Stimulated activated CD4-positive, alpha-beta T cell treated with anti-CD3 and anti-CD28 coated beads, Interleukin-12 subunit alpha, Interleukin-12 subunit beta, amount 100 ng/mL, for 48 hours (primary cell): Measurements from ENCODE around the gene ADCY2.

Source experiments
- DNase-seq, 3 donors: peaks; one replicate each; pipeline ENCODE4 v3.0.0-alpha.2; 2020; ENCODE audit warnings: low read depth in 2 of 3, low spot score in 1 of 3

Gene ADCY2

DNA sequence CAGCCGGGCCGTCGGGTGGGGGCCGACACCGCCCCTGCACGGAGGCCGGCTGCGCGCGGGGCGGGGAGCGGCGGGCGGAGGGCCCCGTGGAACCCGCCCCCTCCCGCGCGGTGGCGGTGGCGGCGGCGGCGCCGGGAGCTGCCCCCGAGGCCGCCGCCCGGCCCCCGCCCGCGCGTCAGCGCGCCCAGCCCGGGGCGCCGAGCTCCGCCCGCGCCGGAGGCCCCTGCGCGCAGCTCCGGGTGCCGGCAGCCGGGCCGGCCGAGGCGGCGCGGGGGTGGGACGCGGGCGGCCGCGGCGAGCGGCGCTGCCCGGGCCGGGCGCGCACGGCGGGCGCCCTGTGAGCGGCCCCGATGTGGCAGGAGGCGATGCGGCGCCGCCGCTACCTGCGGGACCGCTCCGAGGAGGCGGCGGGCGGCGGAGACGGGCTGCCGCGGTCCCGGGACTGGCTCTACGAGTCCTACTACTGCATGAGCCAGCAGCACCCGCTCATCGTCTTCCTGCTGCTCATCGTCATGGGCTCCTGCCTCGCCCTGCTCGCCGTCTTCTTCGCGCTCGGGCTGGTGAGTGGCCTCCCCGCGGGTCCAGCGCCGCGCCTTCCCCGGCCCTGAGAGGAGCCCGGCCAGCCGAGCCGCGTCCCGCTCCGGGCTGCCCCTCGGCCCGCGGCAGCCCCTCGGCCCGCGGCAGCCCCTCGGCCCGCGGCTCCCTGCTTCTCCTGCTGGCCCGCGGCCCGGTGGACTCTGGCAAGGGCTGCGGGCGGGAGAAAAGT is at the start of gene ADCY2:
ADCY2 (plus strand) TSS at position 192 of the 766 bp plus-strand sequence; CDS start at position 351, 159 bp downstream.
- DNase-seq: no peak

DNA sequence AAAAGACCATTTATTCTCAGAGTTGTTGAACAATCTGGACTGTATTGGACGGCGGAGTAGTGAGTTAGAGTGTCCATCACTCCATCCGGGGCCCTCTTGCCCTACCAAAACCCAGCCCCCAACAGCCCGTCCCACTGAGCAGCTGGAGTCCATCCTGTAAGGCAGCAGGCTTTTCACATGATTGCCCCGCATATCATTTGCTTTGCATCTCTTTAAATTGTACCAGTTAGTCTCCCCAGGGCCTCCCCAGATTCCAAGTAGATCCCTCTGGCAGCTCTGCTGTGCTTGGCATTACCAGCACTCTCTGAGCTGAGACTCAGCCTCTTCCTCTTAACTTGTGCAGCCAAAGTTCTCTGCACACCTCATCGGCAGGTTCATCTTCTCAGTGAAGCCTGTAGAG is 48.6 kb upstream of the ADCY2 start:
- DNase-seq: no peak

DNA sequence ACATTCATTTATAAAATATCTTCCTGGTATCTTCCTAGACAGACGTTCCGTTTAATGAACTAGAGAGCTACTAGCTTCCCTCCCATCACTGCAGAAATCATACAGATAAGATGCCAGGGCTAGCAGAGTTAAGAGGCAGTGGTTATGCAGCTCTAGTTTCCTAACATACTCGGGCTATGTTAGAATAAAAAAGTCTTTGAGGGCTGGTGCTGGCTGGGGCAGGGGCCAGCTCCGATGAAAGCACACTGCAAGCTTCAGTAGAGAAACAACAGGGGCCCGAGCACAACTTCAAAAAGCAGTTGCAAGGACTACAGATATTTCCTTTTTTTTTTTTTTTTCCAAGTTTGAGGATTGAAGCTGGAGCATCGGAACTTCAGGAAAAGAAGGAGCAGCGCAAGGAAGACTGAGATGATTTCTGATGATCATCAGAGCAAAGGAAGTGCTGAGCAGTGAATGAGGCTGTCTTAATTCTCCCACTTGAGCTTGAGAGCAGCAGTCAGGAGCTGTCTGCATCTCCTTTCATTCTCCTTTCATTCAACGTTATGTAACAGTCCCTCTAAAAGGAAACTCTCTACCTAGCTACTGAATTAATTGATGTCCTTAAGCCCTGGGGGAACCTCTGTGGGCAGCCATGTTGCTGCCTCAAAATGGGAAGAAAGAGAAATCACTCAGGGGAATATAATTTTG is 47.6 kb upstream of the ADCY2 start:
- no peak for DNase-seq

DNA sequence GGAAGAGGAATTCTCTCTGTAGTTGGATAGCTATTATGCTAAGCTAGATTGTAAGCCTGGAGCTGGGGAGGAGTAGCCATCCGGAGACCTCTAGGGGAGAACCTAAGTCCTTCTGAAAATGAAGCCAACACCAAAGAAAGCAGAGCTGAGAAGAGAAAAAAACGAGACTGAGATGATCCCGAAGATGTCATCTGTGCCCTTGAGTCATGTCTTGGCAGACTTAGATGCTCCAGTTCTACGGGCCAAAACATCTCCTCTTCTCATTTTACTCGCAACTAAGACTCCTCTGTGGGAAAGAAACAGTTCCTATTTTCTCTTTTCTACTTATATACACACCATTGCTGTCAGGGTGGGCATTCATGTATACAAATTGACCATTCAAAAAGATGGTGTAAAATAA is 34.3 kb upstream of the ADCY2 start:
- no peak for DNase-seq

DNA sequence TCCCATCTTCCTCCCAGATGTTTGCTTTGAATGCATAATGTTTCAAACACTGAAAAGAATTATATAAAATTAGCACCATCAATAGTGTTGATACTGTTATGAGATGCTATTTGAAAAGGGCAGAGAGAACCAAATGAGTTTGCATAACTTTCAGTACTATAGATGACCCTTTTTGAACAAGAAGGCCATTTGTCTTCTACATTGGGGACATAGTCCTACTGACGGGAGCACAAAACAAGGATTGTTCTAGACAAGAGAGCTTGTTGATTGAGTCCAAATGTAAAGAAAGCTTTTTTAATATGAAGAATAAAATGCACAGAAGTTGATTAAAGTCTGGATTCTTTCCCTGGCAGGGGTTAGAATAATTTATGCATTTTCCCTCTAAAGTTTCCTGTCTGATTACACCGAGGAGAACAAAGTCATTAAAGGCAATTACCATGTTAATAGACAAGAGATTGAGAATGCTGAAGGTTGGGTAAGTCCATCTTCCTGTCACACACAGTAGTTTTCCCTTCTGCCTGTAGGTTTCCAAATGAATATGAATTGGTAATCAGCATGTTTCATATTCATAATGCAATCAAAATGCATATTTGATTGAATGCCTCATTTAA is 32.8 kb upstream of the ADCY2 start:
- DNase-seq: no peak

DNA sequence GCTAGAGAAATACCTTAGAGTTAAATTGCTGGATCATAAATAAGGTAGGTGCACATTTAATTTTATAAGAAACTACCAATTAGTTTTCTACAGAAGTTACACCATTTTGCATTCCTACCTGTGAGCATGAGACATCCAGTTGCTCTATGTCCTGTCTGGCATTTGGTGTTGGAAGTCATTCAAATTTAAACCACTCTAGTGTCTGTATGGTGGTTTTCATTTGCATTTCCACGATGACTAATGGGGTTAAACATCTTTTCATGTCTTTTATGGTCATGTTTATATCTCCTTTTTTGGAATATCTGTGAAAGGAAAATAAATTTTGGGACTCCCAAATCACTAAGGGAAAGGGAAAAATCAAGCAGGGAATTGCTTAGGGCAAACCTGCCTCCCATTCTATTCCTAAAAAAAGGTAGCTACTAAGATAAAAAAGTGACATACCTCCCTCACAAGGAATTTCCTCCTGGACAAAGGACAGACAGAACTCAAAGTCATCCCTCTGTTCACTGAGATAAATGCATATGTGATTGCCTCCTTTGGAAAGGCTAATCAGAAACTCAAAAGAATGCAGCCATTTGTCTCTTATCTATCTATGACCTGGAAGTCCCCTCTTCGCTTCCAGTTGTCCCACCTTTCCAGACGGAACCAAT is 31.6 kb upstream of the ADCY2 start:
- DNase-seq: no peak

DNA sequence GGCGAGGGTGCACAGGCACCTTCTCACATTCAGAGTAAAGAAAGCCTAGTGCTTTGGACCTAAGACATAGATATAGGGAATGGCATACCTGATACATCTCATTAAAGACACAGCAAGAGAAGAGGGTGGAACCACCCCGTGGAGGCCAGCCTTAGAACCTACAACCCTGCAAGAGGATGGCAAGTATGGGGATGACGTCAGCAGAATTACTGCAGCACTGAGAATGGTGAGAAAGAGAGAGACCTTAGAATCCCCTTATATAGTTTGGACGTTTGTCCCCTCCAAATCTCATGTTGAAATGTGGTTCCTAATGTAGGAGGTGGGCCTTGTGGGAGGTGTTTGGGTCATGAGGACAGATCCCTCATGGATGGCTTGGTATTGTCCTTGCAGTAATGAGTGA is 28.2 kb upstream of the ADCY2 start:
- no peak for DNase-seq

DNA sequence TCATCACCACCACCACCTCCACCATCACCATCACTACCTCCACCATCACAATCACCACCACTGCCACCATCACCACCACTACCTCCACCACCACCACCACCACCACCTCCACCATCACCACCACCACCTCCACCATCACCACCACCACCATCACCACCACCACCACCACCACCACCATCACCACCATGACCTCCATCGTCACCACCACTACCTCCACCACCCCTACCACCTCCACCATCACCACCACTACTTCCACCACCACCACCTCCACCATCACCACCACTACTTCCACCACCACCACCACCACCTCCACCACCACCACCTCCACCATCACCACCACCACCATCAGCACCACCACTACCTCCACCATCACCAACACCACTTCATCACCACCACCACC is 23.5 kb upstream of the ADCY2 start:
- DNase-seq: no peak

DNA sequence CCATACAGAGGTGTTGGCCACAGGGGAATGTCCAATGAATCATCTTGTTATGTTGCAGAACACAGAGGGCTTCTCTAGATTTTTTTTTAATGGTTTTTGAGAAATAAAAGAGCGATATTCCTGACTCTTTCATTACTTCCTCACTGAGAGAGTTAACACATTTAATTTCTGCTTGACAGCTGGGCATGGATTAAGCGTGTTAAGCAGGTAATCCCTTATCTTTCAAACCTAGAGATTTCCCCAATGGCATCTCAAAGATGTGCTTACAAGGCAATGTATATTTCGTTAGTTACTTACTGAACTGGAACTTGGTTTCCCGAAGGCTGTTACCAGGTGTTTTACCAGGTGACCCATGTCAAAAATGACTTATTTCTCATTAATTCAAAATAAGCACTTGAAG is 21.8 kb upstream of the ADCY2 start:
- no peak for DNase-seq

DNA sequence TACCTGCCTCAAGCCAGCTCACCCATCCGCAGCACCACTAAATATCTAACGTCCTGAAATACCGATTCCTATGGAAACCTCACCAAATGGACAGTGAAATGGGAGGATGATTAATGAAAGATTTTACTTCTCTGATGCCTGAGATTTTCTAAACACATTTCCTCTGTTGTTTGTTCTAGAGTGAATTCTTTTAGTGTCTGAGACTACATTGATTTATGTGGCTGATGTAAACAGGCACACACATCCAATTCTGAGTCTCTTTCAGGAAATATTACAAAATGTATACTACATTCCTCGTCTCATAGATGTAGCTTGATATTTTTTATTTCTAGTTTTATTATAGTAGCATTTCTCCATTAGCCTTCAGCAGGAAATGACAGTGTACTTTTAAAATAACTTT is 20.5 kb upstream of the ADCY2 start:
- DNase-seq: no peak

DNA sequence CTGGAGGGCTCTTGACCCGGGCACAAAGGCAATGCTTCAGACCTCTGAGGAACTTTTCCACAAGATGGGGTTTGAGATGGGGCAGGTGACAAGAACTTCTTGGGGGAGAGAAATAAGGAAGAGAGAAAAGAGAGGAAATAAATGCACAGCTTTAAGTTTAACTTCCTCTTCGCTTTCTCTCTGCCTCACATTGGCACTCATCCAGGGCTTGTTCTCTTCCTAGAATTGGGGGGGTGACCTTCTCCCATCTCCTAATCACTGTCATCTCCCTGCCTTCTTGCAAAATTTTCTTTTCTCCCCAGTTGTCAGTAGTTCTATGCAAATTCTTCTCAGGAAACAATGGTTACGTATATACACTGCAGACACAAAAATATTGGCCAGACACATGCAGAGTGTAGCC is 19.1 kb upstream of the ADCY2 start:
- DNase-seq: no peak

DNA sequence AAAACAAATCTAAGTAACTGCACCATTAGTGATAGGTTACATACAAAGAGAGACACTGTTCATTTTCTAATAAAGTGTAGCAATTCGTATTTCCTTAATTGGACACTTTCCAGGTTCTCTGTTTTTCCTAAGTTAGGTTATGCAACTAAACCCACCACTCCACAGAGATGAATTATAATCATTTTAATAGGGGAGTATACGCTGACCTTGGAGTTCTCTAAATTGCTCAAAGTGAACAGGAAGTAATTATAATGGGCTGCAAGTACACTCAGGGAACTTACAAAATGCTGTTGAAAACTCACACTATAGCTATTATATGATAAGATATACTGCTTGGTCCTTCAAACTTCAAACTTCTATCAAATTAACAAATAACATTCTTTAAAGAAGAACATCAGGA is 18.2 kb upstream of the ADCY2 start:
- DNase-seq: no peak

DNA sequence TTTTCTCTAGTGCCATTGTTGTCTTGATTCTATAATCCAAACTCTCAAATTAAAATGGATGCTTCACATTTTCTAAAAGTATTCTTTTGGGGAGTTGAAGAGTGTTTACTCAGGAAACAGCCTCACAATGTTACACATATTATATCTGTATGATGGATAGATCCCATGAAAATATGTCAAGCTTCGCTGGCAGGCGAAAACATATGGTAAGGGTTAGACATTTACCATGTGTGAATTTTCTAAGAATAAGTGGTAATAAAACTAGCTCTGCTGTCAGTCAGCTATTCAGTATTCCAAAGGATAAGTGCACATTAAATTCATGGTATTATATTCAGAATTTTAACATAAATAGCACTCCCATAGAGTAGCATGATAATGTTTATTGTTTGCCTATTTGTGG is 13.3 kb upstream of the ADCY2 start:
- DNase-seq: no peak

DNA sequence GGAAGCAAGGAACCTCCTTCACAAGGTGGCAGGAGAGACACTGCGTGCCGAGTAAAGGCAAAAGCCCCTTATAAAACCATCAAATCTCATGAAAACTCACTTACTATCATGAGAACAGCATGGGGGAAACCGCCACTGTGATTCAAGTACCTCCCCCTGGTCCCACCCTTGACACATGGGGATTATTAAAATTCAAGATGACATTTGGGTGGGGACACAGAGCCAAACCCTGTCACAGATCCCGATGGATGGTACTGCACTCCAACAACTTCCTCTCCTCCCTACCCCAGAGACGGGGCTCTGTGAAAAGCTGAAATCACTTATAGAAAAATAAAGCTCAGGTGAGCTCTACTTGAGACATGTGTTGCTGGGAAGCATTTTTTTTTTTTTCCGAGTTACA is 10.3 kb upstream of the ADCY2 start:
- DNase-seq: no peak

DNA sequence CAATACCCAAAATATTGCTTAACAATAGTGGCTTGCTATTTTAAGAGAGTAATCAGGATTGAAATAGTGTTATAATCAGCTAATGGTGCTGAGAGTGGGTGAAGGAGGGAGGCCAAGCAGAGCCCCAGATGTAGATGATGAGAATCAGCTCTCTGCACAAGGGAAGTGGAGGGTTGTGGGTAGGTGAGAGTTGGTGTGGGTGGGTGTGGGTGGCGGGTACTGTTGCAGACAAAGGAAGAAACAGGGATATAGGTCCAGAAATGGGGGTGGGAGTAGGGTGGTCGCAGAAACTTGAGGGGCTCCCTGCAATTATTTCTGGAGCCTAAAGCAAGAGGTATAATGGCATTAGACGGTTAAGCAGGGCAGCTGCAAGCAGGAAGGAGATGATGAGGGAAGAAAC is 7.4 kb upstream of the ADCY2 start:
- DNase-seq: no peak

DNA sequence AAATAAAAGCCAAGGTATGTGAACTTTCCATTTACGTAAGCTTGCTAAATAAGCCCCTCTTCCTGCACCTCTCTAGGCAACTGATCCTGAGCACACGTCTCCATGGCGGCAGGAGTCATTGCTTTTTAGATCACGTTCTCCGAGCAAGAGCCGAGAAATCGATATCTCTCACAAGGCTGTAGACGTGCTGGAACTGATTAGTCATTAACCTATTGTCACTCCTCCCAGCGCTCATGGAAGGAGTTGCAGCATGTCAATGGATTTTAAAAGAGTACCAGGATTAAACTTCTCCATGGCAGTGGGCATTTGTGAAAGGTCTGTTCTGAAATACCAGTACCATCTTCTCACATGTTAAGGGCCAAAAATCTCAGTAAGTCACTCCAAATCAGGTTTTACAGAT is 4.7 kb upstream of the ADCY2 start:
- DNase-seq: no peak

DNA sequence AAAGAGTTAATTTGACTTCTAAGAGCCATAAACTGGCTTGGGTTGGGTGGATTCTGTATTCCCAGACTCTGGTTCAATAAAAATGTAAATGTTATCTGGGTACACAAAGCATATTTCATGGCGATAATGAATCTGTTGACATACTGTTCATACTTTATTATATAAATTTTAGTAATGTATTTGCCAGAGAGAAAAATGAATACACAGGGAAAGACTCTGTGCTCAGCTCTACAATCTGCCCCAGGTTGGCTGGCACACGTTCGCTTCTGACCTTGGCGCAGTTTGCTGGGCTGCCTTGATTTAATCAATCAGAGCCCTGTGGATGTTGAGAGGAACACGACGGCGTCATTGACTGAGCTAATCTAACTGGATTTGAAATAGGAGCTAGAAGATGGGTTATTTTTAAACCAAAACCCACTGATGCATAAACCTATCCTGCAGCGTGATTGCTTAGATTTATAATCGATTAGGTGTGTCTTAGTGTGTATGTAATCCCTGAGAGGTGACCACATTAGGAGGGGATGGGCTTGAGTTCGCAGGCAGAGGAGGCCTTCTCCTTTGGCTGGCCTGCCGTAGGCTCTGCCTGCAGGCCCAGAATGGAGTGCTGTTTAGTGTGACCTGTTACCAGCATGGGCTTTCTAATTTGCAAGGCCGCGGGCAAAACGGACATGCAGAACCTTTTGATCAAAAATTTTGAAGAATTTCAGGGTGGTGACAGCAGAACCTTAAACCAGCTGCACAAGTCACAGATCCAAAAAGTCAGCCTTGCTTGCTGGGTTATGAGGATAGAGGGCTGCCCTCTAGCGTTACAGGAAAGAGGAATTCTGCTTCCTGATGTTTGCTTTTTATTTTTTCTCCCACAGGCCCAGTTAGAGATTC is 3.9 kb upstream of the ADCY2 start:
- DNase-seq: no peak

DNA sequence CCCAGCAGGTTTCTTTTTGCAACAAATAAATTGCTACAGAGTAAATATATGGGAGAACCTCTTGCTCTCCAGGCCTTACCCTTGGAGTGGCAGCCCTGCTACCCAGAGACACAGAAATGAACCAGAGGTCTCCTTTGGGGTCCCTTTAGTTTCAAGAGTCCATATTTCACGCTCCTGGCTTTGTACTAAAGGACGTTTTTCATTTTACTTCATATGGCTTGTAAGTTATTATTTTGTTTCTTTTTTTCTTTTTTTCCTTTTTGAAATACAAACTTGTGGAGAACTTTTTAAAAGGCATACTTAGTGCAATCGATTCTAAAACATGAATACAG is 3.3 kb upstream of the ADCY2 start:
- DNase-seq: no peak

DNA sequence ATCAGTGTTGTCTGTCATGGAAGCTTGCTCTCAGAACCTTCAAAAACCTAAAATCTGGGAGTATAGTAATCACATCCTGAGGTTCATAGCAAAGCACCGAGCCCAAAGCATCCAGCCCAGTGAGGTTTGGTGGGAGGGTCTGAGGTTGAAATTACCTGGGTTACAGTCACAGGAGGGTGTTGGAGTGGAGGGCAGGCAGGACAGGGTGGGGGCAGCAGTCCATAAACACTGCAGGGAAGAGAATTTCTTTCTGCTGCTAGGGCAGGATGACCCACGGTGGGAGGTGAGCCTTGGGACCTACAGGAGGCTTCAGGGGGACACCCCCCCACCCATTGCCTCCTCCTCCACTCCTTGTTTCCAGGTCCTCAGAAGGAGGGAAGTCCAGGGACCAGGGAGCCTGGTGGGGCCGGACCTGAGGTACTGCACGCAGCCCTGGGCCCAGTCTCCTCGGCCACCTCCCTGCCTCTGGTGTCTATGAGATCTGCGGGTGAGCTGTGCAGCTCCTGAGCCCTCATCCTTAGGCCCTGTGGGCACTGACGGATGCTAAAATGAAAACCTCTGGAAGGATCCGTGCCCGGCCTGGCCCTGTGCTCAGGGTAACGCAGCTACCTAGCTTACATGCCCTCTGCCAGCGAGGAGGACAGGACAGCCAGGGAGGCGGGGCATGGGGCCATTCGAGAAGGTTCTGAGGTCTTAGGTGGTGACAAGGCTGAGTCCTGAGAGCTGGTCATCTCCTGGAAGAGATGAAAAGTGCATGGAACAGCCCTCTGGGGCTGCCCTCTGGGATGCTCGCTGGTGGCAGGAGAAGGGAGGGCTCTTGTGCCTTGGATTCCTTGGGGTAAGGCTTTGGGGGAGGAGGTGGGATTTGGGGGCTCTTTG is 1.8 kb upstream of the ADCY2 start:
- DNase-seq: no peak

DNA sequence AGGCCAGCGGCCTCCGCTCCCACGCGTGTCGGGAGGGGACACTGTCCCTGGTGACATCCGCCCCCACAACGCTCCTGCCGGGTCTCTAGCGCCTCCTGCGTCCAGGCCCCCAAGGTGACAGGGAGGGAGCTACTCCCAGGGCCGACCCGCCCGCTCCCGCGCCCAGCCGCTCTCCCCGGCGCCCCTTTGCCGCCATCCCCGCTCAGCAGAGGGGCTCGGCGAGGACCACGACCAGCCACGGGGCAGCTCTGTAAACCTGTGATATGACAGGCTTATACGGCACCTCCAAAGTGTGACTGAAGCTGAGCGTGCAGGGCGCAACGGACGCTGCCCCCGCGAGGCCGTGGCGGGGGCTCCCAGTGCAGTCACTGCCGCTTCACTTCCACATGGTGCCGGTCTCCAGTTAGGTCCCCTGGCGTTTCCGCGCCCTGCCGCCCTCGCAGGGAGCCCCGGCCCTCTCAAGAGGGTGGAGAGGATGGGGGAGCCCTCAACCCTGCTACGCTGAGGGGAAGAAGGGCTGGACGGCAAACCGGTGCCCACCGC is 978 bp upstream of the ADCY2 start:
- DNase-seq: no peak
